Parathyroid adenoma (tissue), 2 donors: ENCODE results near the gene SCLT1.

Source experiments
- H2AFZ ChIP-seq: fragments of 300-600 bp; sonication (generic); one replicate; pipeline ENCODE4 v1.7.0; 2017; ENCODE audit warnings: antibody characterized with exemption, mild to moderate bottlenecking
- H3K27ac ChIP-seq: fragments of 300-600 bp; sonication (generic); one replicate; pipeline ENCODE4 v1.7.0; 2017
- H3K27me3 ChIP-seq: fragments of 300-600 bp; sonication (generic); one replicate; pipeline ENCODE4 v1.7.0; 2017; ENCODE audit warnings: low read length; ENCODE audit not compliant: control insufficient read depth, insufficient read depth
- H3K36me3 ChIP-seq: fragments of 300-600 bp; sonication (generic); one replicate; pipeline ENCODE4 v1.7.0; 2017; ENCODE audit warnings: low read length; ENCODE audit not compliant: control insufficient read depth, insufficient read depth
- H3K4me1 ChIP-seq: fragments of 300-600 bp; sonication (generic); one replicate; pipeline ENCODE4 v1.7.0; 2017; ENCODE audit warnings: control low read depth
- H3K4me2 ChIP-seq: fragments of 300-600 bp; sonication (generic); one replicate; pipeline ENCODE4 v1.7.0; 2017; ENCODE audit warnings: low read length
- H3K4me3 ChIP-seq: fragments of 300-600 bp; sonication (generic); one replicate; pipeline ENCODE4 v1.7.0; 2017; ENCODE audit warnings: low read depth, low read length
- H3K79me2 ChIP-seq: fragments of 300-600 bp; sonication (generic); one replicate; pipeline ENCODE4 v1.7.0; 2017; ENCODE audit warnings: control low read depth
- H3K9ac ChIP-seq: fragments of 300-600 bp; sonication (generic); one replicate; pipeline ENCODE4 v1.7.0; 2017; ENCODE audit warnings: mild to moderate bottlenecking
- H3K9me3 ChIP-seq: fragments of 300-600 bp; sonication (generic); one replicate; pipeline ENCODE4 v1.7.0; 2017; ENCODE audit warnings: low read length; ENCODE audit not compliant: control insufficient read depth
- CTCF ChIP-seq: fragments of 300-600 bp; sonication (generic); IDR thresholded peaks from one replicate; pipeline ENCODE4 v1.7.0; 2017; ENCODE audit warnings: antibody characterized with exemption, mild to moderate bottlenecking
- donor health status: primary hyperparathyroidism.

SCLT1 gene

GRCh38 chr4:129064717-129065116 lies 28.6 kb downstream of the SCLT1 start:
- Histone ChIP-seq H3K4me2 (no peak overlapping the region), H3K9ac (no peak overlapping the region), H3K36me3 (peaks cover 6% of the 10 kb centered on the region), H3K79me2 (no peaks in the 10 kb centered on the region), H3K4me3 (no peak overlapping the region), H3K27me3 (no peaks in the 10 kb centered on the region), H3K4me1 (no peaks in the 10 kb centered on the region), H3K27ac (no peak overlapping the region), H3K9me3 (peaks cover 3% of the 10 kb centered on the region), H2AFZ (no peak overlapping the region)
- TF ChIP-seq CTCF: no peak

GRCh38 chr4:129063640-129064039 lies 29.7 kb downstream of the SCLT1 start:
- H3K36me3 ChIP-seq: peaks cover 8% of the 10 kb centered on the region
- H3K27ac ChIP-seq: no peak overlapping the region
- TF ChIP-seq CTCF: no peak
- peaks cover 3% of the 10 kb centered on the region for H3K9me3 ChIP-seq
- no peak overlapping the region for H3K4me2 ChIP-seq
- no peak overlapping the region for H3K4me3 ChIP-seq
- H3K79me2 ChIP-seq: no peaks in the 10 kb centered on the region
- no peaks in the 10 kb centered on the region for H3K27me3 ChIP-seq
- H3K4me1 ChIP-seq: no peaks in the 10 kb centered on the region
- H3K9ac ChIP-seq: no peak overlapping the region
- no peak overlapping the region for H2AFZ ChIP-seq

- Histone ChIP-seq H3K79me2 (no peaks in the 10 kb centered on the region), H3K9ac (no peak overlapping the region), H2AFZ (no peak overlapping the region), H3K27ac (no peak overlapping the region), H3K9me3 (peaks cover 3% of the 10 kb centered on the region), H3K4me1 (no peaks in the 10 kb centered on the region), H3K4me2 (no peak overlapping the region), H3K36me3 (peaks cover 8% of the 10 kb centered on the region), H3K4me3 (no peak overlapping the region), H3K27me3 (no peaks in the 10 kb centered on the region)
- no peak for TF ChIP-seq CTCF
These were observed 30.8 kb downstream of the SCLT1 start for GRCh38 chr4:129062580-129062979.

GRCh38 chr4:129059028-129059427 lies 34.3 kb downstream of the SCLT1 start:
- no peak overlapping the region for H2AFZ ChIP-seq
- peaks cover 8% of the 10 kb centered on the region for H3K36me3 ChIP-seq
- H3K4me3 ChIP-seq: no peak overlapping the region
- H3K4me2 ChIP-seq: no peak overlapping the region
- H3K9me3 ChIP-seq: peaks cover 3% of the 10 kb centered on the region
- TF ChIP-seq CTCF: no peak
- H3K79me2 ChIP-seq: no peaks in the 10 kb centered on the region
- H3K27ac ChIP-seq: no peak overlapping the region
- H3K4me1 ChIP-seq: no peaks in the 10 kb centered on the region
- no peaks in the 10 kb centered on the region for H3K27me3 ChIP-seq
- no peak overlapping the region for H3K9ac ChIP-seq

GRCh38 chr4:129046055-129046959 lies 47.0 kb downstream of the SCLT1 start:
- no peak for TF ChIP-seq CTCF
- no peaks in the 10 kb centered on the region for H3K79me2 ChIP-seq
- no peaks in the 10 kb centered on the region for H3K9me3 ChIP-seq
- H3K36me3 ChIP-seq: no peaks in the 10 kb centered on the region
- H2AFZ ChIP-seq: no peak overlapping the region
- H3K27ac ChIP-seq: no peak overlapping the region
- no peak overlapping the region for H3K9ac ChIP-seq
- no peaks in the 10 kb centered on the region for H3K4me1 ChIP-seq
- H3K4me2 ChIP-seq: no peak overlapping the region
- no peak overlapping the region for H3K4me3 ChIP-seq
- H3K27me3 ChIP-seq: no peaks in the 10 kb centered on the region
